KMS-11 (cell line): ENCODE results near the gene TMEM229B.

Experiments used
- H2AFZ ChIP-seq: fragments of 200-600 bp; sonication (generic); 2 replicates; pipeline ENCODE4 v1.6.1; 2016; ENCODE audit warnings: antibody characterized with exemption, mixed run types, low read depth
- H3K27ac ChIP-seq: fragments of 200-600 bp; sonication (generic); 2 replicates; pipeline ENCODE4 v1.6.1; 2016; ENCODE audit warnings: mild to moderate bottlenecking, mixed run types
- H3K27me3 ChIP-seq: fragments of 200-600 bp; sonication (generic); 2 replicates; pipeline ENCODE4 v1.6.1; 2017; ENCODE audit warnings: mild to moderate bottlenecking, low read depth, mixed run types, moderate library complexity; ENCODE audit not compliant: insufficient read depth
- H3K36me3 ChIP-seq: fragments of 200-600 bp; sonication (generic); 2 replicates; pipeline ENCODE4 v1.6.1; 2017; ENCODE audit warnings: mild to moderate bottlenecking, mixed run types; ENCODE audit not compliant: insufficient read depth
- H3K4me1 ChIP-seq: fragments of 200-600 bp; sonication (generic); 2 replicates; pipeline ENCODE4 v1.6.1; 2016; ENCODE audit warnings: mild to moderate bottlenecking, low read depth, mixed run types; ENCODE audit not compliant: poor library complexity, severe bottlenecking
- H3K4me2 ChIP-seq: fragments of 200-600 bp; sonication (generic); 2 replicates; pipeline ENCODE4 v1.7.0; 2016; ENCODE audit warnings: mild to moderate bottlenecking, mixed run types
- H3K4me3 ChIP-seq: fragments of 200-600 bp; sonication (generic); IDR thresholded peaks from 2 replicates; pipeline ENCODE4 v1.6.1; 2017; ENCODE audit warnings: low read depth, low read length, mixed read lengths; ENCODE audit not compliant: insufficient read depth
- H3K79me2 ChIP-seq: fragments of 200-600 bp; sonication (generic); 2 replicates; pipeline ENCODE4 v1.6.1; 2016; ENCODE audit warnings: low read depth, mixed run types; ENCODE audit not compliant: insufficient read depth
- H3K9ac ChIP-seq: fragments of 200-600 bp; sonication (generic); 2 replicates; pipeline ENCODE4 v1.6.1; 2016; ENCODE audit warnings: mild to moderate bottlenecking, mixed run types
- H4K20me1 ChIP-seq: fragments of 200-600 bp; sonication (generic); 2 replicates; pipeline ENCODE4 v1.6.1; 2016; ENCODE audit warnings: mild to moderate bottlenecking, mixed run types; ENCODE audit not compliant: insufficient read depth
- CTCF ChIP-seq: fragments of 200-600 bp; sonication (generic); conservative IDR thresholded peaks from 2 replicates; pipeline ENCODE4 v1.6.1; 2017; ENCODE audit warnings: low read depth, mild to moderate bottlenecking, antibody characterized with exemption, low read length, moderate library complexity, mixed read lengths

The TMEM229B gene

GRCh38 chr14:67491285-67491684 is 2.8 kb upstream of the TMEM229B start:
- Histone ChIP-seq H2AFZ (no peak overlapping the region), H3K27ac (no peak overlapping the region), H3K79me2 (no peaks in the 10 kb centered on the region), H4K20me1 (no peaks in the 10 kb centered on the region), H3K4me3 (no peak overlapping the region), H3K36me3 (no peaks in the 10 kb centered on the region), H3K27me3 (no peaks in the 10 kb centered on the region), H3K4me1 (peaks cover 21% of the 10 kb centered on the region), H3K9ac (no peak overlapping the region), H3K4me2 (no peak overlapping the region)
- no peak for TF ChIP-seq CTCF

- no peak overlapping the region for H3K9ac ChIP-seq
- no peak overlapping the region for H2AFZ ChIP-seq
- H3K4me2 ChIP-seq: no peak overlapping the region
Observed at GRCh38 chr14:67490196-67490595, 1.7 kb upstream of the TMEM229B start.

GRCh38 chr14:67487332-67487731 is 1.2 kb downstream of the TMEM229B start:
- Histone ChIP-seq H3K4me3 (no peak overlapping the region), H3K9ac (no peak overlapping the region), H3K4me2 (peak overlapping the region; percentile 84; the same call in 1 of the 2 replicates), H3K27me3 (no peaks in the 10 kb centered on the region), H3K4me1 (peaks cover 21% of the 10 kb centered on the region), H4K20me1 (no peaks in the 10 kb centered on the region), H2AFZ (no peak overlapping the region), H3K79me2 (no peaks in the 10 kb centered on the region), H3K27ac (no peak overlapping the region), H3K36me3 (no peaks in the 10 kb centered on the region)
- TF ChIP-seq CTCF: no peak

More at GRCh38 chr14:67490196-67490595, 1.7 kb upstream of the TMEM229B start:
- TF ChIP-seq CTCF: no peak
- H3K27me3 ChIP-seq: no peaks in the 10 kb centered on the region
- H4K20me1 ChIP-seq: no peaks in the 10 kb centered on the region
- no peaks in the 10 kb centered on the region for H3K36me3 ChIP-seq
- H3K4me1 ChIP-seq: peaks cover 21% of the 10 kb centered on the region
- H3K4me3 ChIP-seq: no peak overlapping the region
- H3K27ac ChIP-seq: no peak overlapping the region
- no peaks in the 10 kb centered on the region for H3K79me2 ChIP-seq

GRCh38 chr14:67486890-67487289 is 1.6 kb downstream of the TMEM229B start:
- no peak overlapping the region for H3K4me3 ChIP-seq
- H3K4me1 ChIP-seq: peaks cover 21% of the 10 kb centered on the region
- H4K20me1 ChIP-seq: no peaks in the 10 kb centered on the region
- H3K27ac ChIP-seq: no peak overlapping the region
- H3K4me2 ChIP-seq: no peak overlapping the region
- TF ChIP-seq CTCF: no peak
- no peak overlapping the region for H3K9ac ChIP-seq
- H3K79me2 ChIP-seq: no peaks in the 10 kb centered on the region
- H3K36me3 ChIP-seq: no peaks in the 10 kb centered on the region
- no peak overlapping the region for H2AFZ ChIP-seq
- H3K27me3 ChIP-seq: no peaks in the 10 kb centered on the region
